Mammary epithelial cell (primary cell): Measurements from ENCODE around the gene L3MBTL3.

Source experiments
- EZH2 ChIP-seq: IDR thresholded peaks from 2 replicates; pipeline ENCODE4 v1.6.1; 2012; ENCODE audit warnings: low read length, inconsistent platforms, borderline replicate concordance
- TF ChIP-seq, protein P1 (sequence below), 2 donors: IDR thresholded peaks in 1 of 2; conservative IDR thresholded peaks in 1 of 2; 2 replicates each; pipeline ENCODE4 v1.5.1; 2011 to 2012; ENCODE audit warnings: inconsistent platforms in 2 of 2, low read length in 2 of 2, mild to moderate bottlenecking in 2 of 2, control low read depth in 1 of 2, low read depth in 1 of 2; ENCODE audit not compliant: insufficient read depth in 1 of 2; ENCODE audit errors: extremely low read depth in 1 of 2

DNA sequence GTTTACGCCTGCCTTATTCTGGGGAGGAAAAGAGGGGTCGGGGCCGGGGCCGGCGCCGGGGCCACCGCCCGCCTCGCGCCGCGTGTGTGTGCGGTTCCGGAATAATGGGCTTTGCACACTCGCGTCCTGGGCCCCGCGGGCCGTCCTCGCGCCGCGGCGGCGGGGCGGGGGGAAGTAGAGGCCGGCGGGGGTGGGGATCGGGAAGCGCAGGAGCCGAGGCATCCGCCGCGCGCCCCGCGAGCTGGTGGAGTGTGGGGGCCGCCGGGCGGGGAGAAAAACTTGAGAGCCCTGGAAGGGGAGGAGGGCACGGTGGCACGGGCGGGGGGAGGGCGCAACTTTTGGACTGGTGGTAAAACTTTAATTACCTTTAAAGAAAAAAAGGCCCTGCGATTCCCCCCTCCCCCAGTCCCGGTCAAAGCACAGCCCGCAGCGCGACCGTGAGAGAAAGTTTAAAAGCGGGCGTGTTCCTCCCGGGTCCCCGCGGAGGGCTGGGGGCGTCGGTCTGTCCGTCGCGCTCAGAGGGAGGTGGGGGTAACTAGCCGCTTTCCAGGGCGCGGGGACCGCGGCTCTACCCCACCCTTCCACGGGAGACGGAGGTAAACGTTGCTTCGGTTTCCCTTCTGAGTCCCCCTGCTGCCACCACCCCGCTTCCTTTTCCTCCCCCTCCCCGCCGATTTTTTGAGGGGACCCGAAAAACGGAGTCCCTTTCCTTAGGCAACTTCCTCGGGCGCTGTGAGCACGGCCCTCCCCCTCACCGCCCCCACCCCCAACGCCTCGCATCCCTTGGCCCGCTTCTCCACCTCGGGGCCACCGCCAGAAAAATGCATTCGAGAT lies 1.9 kb downstream of the L3MBTL3 start:
- TF ChIP-seq, protein P1, sequence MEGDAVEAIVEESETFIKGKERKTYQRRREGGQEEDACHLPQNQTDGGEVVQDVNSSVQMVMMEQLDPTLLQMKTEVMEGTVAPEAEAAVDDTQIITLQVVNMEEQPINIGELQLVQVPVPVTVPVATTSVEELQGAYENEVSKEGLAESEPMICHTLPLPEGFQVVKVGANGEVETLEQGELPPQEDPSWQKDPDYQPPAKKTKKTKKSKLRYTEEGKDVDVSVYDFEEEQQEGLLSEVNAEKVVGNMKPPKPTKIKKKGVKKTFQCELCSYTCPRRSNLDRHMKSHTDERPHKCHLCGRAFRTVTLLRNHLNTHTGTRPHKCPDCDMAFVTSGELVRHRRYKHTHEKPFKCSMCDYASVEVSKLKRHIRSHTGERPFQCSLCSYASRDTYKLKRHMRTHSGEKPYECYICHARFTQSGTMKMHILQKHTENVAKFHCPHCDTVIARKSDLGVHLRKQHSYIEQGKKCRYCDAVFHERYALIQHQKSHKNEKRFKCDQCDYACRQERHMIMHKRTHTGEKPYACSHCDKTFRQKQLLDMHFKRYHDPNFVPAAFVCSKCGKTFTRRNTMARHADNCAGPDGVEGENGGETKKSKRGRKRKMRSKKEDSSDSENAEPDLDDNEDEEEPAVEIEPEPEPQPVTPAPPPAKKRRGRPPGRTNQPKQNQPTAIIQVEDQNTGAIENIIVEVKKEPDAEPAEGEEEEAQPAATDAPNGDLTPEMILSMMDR (conservative IDR thresholded peaks at IDR 0.05 in 1 of 2, IDR thresholded peaks at IDR 0.05 in 1 of 2; ENCODE audit: extremely low read depth in 1 of 2, insufficient read depth in 1 of 2, low read depth in 1 of 2, low read length in 2 of 2): no peak
- no peak for TF ChIP-seq EZH2
